Activated T-cell treated with anti-CD3 and anti-CD28 coated beads for 1 hour (primary cell): ENCODE measurements around the gene NMUR1.

Source experiments
- DNase-seq: peaks from one replicate; pipeline ENCODE4 v3.0.0-alpha.2; 2020; ENCODE audit warnings: low read depth

NMUR1 gene

DNA sequence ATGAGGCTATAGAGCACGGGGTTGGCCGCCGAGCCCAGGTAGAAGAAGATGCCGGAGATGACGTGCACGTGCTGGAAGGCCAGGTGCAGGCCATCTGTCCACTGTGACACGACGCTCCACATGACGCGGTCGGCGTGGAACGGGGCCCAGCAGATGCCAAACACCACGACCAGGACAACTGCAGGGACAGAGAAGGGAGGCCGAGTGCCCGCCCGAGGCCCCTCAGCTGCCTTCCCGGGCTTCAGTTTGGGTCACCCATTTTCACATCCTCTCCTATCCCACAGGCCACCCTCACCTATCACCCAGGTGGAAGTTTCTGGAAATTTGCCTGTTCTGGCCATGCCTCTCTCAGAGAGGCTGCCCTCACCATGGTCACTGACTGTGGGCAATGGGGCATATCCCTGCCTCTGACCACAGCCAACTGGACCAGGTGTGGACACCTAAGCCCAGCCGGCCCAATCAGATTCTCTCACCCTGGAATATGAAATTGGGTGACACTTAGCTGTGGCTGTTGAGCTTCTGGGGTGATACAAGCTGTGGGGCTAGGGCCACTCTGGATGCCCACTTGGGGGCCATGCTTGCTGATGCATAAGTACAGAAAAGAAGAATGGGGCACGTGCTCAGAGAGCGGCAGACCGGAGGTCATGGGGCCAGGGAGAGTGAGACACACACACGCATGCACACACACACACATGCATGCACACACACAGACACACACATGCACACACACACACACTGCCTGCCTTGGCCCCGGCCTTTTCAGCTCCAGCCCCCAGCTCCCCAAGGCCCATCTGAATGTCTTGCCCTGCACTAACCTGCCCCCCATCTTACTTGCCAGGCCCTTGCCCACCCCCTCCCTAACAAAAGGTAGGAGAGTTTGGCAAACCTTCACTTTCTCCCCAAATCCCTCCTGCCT lies 4.7 kb downstream of the NMUR1 start:
- no peak for DNase-seq

DNA sequence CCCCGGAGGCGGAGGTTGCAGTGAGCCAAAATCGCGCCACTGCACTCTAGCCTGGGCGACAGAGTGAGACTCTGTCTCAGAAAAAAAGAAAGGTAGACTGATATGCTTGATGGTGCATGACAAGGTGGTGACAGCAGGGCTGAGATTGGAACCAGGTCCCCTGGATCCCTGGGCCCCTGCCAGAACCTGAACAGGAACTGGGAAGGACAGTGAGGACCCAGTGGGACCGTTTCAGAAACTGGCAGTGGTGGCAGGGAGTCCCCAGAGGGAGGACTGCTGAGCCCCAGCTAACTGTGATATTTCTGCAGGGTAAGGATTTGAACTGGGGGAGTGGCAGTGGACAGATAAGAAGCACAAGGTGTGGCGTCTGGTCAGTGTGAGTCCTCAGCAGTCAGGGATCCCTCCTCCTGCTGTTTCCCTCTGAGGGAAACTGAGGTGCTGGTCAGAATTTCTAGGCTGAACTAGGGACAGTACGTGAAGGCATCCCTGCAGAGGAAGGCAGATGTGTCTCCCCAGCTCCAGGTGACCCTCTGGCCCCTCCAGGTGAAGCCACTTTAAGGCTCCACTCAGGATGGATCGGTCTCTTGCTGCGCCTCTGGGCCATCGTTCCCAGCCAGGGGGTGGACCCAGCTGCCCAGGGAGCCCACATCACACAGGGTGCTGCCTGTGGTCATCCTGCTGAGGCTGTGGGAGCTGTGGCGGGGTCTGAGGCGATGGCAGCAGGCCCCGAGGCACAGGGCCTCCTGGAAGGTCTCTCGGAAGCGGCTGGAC lies 5.6 kb downstream of the NMUR1 start:
- no peak for DNase-seq

DNA sequence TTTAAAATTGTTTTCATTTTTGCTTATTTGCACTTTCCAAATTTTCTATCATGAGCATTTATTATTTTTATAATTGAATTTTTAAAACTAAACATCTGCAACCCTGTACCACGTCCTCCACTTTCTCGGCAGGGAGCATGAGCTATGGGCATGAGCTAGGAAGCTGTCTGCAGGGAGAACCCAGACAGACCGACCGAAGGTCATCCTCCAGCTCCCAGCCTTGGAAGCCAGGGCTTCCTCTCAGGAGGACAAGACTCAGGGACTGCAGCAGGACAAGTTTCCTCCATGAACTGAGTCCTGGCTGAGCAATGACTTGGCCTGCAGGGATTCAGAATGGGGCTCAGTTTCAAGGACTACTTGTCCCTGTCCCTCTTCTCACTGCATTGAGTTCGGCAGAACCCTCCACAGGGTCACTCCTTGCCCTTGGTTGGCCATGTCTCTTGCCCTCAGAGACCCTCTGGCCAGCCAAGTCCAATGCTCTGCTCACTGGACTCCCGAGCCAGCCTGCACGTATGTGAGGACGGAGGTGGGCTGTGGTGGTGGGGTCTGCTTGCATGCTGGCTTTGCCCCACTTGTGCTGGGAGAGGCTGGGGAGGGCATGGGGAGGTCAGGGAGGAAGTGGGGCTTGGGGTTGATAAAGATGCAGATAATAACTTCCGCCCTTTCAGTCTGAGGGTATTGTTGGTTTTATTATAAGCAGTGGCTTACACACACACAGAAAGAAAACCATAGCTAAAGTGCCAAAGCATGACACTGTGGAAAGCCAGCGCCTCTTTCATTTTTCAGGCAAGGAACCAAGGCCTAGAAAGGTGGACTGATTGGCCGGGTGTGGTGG lies 6.6 kb downstream of the NMUR1 start:
- no peak for DNase-seq

DNA sequence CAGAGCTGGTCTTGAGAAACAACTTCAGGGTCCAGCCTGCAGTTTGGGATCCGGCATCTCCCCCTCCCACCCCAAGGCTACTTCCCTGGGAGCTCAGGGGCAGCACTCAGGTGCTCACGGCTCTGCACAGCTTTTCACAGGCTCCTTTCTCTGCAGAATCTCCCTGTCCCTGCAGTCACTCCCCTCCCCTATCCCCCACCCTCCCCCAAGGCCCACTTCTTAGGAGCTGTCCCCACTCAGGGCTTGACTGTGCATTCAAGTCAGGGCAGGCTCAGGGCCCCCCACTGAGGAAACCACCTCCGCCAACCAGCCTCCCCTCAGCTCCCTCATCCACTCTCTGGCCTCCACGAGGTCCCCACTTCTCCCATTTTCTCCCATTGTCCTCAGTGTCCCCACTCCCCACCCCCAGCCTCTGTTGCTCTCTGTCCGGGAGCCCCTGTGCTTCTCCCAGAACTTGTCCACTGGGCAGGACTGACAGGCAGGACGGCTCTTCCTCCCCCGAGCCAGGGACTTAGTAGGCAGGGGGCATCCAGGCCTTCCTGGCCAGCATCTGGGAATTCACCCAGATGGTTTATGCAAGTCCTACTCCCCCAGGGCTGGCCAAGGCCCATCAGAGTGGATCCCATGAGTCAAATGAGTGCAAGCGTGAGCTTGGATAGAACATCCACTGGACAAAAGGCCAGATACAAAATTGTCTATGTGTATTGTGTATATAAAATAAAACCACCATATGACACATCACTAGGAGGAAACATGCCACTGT lies 7.6 kb downstream of the NMUR1 start:
- DNase-seq = no peak

DNA sequence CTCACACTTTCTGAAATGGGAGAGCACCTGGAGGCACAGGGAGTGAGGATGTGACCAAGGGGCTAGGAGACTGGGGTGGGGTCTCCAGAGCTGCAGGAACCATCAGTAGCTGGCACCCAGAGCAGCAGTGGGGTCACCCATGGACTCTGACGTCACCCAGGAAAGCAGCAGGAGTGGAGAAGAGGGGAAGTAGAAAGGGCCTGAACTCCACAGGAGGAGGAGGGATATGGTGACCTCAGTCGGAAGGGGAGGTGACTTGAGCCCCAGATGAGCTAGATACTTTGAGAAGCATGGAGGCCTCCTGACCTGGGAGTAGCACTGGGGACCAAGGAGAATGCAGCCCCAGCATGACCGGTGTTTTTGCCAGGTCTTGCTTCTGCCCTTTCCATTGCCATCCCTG lies 8.8 kb downstream of the NMUR1 start:
- DNase-seq = no peak

DNA sequence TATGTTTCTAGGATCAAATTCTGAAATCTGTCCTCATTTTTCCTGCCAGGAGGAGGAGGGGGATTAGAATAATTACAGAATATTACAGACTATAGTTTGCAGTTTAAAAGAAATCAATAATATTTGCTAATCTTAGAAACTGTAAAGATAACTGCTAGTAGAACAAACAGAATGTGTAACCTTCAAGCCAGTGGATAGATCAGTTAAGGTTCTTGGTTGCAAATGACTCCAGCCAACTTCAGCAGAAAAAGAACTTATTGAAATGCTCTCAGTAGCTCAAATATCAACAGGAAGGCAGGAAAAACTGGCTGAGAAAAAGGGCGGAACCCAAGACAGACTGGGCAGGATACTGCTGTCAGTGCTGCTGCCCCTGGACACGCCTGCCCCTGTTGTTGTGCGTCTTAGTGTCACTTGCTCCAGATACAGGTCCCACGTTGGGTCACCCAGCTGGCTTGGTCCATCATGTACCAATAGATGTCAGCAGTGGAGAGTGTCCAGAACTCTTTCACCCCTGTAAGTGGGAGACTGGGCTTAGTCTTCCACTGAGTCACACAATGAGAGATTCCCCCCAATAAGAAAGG lies 10.2 kb downstream of the NMUR1 start:
- no peak for DNase-seq

DNA sequence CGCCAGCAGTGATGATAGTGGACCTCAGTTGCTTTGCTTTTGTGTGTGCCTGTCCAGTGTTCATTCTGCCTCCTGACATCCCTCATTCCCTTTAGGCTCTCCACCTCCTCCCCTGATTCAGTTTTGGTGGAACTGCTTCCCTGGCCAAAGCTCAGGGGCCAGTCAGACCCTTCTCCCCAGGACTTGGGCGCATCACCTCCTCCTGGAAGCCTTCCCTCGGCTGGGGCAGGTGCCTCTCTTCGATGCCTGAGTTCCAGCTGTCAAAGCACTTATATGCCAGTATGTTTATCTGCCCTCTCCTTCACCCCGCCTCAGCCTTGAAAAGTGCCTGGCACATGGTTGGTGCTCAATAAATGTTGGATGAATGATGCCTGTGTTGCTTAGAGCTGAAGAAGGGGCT lies 11.5 kb downstream of the NMUR1 start:
- no peak for DNase-seq

DNA sequence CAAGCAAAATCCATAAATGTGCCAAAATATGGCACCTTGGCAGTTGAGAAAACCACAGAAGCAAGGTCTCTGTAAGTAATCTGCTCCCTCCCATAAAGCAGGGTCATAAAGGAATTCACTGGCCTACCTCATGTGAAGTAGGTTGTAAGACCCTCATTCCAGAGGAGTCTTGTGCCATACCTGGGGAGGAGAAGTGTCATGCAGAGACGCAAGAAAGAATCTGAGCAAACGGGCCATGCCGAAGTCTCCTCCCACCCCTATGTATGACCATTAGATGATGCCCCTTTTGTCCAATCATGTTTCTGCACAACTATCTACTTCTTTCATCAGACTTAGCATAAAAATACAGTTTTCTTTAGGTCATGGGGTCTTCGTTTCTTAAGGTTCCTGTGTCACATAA lies 14.6 kb downstream of the NMUR1 start:
- no peak for DNase-seq

DNA sequence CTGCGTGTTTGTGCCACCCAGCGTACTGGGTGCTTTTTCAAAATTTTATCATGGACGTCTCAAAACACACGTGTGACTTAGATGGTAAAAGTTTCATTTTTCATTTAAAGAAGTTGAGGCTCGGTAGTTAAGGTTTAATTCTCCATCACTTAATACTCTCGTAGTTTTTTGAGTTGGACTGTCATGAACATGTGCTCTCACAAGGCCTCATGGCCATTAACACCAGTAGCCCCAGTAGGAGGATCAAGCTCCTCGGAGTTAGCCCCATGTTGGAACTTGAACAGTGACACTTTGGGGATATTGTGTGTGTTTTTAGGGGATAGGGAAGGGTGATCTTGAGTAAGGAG lies 15.3 kb downstream of the NMUR1 start:
- no peak for DNase-seq

DNA sequence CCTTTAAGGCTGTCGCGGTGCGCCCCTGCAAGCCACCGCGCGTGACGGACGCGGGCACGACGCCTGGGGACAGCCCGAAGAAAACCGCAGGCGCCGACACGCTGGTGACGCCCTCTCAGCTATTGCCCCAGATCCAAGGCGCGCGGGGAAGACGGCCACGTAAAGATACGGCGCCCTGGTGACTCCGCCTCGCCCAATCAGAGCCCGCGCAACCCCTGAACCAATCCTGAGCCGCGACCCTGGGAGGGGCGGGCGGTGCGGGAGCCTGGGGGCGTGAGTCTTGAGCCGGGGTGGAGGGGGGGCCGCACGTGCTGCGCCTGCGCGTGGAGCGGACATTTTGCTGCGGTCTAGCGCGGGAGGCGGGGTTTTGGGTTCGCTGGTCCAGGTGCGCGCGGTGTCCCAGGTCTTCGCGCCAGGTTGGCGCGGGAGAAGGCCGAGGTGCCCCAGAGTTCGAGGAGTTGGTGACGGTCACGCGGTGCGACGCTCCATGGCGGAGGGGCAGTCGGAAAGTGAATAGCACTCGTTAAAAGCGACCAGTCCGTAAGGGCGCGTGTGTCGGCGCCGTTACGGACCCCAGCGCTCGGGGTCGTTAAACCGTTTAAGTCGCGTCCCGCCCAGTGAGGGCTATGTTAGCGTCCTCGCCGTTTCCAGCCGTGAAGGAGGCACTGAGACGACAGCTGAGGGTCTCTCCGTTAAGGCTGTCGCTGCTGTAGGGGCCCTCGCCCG lies 15.9 kb downstream of the NMUR1 start:
- DNase-seq = peak; percentile 96

DNA sequence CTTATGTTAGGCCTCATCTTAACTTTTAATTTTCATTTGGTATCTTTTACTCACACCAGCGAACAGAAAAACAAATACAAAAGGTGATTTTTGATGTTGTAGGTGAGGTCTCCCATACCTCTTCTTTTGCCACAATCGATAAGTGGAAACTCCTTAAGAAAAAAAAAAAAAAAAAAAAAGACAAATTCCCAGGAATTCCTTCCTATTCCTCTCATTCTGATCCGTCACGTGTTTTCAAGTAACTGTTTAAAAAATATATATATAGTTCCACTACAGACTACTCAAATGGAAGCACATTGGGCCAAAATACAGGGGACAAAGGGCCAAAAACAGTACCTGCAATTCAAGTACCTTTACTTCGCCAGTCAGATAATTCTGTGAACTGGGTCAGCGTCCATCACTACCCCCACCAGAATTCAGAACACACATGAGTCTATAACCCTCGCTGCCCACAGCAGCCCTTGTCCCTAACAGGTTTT lies 16.5 kb downstream of the NMUR1 start:
- no peak for DNase-seq

DNA sequence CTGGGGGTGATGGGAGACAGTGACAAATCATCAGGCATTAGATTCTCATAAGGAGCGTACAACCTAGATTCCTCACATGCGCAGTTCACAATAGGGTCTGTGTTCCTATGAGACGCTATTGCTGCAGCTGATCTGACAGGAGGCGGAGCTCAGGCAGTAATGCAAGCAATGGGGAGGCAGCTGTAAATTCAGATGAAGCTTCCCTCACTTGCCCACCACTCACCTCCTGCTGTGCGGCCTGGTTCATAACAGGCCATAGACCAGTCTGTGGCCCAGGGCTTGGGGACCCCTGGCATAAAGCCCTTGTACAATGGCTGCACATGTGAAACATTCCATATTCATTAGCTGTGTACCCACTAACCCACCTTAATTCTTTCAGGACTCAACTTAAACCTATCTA lies 18.0 kb downstream of the NMUR1 start:
- DNase-seq = no peak

DNA sequence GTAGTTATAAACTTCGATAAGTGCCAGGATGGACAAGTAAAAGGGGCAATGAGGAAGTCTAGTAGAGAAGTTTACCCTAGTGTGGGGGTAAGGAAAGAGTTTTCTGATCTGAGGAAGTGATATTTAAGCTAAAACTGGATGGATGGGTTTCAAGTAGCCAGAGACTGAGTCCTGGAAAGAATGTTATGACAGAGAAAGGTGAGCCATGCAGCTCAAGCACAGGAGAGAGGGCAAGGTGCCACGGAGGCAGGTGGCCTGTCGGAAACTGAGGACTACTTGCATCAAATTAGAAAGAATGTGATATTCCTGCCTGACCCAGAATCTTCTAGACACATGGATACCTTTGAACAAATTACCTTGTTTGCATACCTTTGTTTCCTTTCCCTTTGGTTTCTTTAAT lies 26.5 kb downstream of the NMUR1 start:
- no peak for DNase-seq

DNA sequence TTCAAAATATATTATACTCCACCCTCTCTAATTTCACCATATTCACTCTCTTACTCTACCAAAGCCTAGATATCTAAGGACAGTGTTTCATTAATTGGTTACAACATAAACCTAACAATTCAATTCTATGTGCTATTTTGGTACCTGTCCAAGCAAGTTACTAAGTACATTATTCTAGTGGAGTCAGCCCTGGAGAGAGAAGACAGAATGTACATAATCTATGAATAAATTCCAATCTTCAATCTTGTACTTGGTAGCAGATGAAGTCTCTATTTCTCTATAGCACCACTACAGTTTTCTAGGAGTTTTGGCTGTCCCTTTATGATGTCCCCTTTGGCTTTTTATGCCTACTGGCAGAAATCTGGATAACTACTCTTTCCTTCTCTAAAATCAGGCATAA lies 27.6 kb downstream of the NMUR1 start:
- DNase-seq = no peak

DNA sequence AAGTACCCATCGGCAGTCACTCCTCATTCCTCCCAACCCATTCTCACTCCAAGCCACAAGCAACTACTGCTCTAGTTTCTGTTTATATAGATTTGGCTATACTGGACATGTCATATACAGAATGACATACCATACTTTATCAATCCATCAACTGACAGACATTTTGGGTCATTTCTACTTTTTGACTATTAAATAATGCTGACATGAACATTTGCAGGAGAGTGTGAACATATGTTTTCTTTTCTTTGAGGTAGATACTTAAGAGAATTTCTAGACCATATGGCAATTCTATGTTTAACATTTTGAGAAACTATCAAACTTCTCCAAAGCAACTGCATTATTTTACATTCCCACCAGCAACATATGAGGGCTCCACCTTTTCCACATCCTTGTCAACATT lies 32.6 kb downstream of the NMUR1 start:
- no peak for DNase-seq

DNA sequence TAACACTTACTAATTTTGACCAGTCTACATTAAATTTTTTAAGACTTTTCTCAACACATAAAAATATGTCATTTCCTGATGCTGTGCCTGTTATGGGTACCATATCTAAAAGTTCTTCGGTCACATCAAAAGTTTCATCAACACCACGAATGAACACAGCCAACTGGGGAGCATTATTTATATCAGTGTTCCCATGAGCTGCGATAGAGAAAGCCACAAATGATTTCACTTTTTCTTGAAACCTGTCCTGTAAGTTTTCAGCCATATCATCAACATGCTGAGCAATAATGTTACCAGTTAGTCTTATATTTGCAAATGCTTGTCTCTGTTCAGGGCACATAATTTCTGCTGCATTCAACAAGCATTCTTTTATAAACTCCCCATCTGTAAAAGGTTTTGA lies 35.6 kb downstream of the NMUR1 start:
- DNase-seq = no peak

DNA sequence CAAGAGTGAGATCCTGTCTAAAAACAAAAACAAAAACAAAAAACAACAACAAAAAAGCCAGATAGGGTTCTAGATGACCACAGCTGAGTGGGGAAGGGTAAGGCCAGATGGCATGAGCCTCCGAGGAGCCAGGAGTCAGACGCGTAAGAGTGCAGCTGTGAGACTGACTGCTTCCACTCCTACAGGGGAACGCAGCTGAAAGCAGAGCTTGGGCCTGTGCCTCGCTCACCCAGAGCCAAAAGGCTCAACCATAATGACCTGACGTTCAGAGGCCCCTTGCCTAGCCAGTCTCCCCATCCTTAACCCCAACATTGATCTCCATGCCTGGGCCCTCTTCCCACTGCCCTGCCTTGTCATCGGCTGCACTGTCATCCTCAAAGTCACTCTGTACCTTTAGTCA lies 39.4 kb downstream of the NMUR1 start:
- DNase-seq = no peak

DNA sequence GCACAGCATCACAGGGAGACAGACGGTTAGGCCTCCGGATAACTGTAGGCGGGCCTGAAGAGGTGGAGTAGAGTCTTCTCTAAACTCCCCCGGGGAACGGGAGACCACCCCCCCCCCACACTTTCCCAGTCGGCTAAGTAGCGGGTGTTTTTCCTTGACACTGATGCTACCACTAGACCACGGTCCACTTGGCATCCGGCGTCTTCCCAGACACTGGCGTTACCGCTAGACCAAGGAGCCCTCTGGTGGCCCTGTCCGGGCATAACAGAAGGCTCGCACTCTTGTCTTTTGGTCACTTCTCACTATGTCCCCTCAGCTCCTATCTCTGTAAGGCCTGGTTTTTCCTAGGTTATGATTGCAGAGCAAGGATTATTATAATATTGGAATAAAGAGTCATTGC lies 40.3 kb downstream of the NMUR1 start:
- no peak for DNase-seq

DNA sequence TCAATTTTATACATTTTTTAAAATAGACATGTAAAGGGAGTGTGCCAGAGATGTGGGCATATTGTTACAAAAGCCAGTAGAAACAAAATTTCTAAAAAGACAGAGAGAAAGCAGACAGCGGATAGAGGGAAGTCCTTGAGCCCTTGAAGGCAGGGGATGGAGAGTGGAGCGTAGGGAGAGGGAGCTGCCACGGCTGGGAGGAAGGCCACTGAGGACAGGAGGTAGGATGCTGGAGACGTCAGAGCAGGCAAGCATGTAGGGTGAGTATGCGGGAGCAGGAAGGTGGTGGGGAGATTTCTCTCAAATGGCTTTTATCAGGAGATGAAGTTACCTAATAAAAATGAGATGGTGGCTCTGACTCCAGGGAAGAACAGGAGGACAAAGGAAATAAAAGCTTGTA lies 41.9 kb downstream of the NMUR1 start:
- DNase-seq = no peak

DNA sequence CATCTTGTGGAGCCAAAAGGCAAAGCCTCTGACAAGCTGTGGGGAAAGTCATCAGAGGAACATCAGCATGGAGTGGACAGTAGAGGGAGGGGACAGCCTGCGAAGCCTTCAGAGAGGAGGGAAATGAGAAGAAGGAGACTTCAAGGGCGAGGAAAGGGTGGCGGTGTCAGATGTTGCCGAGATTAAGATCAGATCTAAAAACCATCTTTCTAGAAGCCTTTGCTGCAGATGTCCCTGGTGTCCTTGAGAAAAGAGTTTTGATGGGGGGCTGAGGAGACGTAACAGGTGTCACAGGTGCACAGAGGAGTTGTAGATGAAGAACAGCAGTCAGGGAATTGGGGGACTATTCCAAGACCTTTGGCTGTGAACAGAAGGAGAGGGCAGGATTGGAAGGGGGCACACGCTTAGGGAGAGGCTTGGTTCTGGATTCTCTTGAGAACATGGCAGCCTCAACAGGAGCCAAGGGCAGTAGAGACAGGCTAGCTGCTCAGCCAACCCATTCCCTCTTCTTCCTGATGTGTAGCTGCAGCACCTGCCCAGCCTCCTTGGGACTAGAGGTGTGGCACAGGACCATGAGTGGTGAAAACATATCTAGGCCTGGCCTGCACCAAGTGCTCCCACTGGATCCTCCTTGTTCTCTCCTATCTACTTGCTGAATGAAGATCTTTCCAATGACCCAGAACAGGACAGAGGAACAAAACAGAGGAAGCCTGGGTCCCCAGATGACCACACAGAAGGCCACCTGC lies 43.2 kb downstream of the NMUR1 start:
- no peak for DNase-seq
